Caco-2 (cell line): ENCODE data around the gene DERL2. TPM values are rescaled to one million over a fixed set of nuclear protein-coding genes. Genes with fewer than 3 reads are reported as not detected.

ENCODE experiments used
- BruUV-seq: library from RNA; stranded (reverse); fragments of 400-500 nt; replicated peaks from 2 replicates; lab custom pipeline; 2021; lab: Mats Ljungman, UMichigan
- CTCF ChIA-PET: fragments of 300-600 bp; sonication (Branson Sonifier 250); formaldehyde crosslinking; loops from one replicate; lab custom pipeline; 2022; ENCODE audit warnings: antibody characterized with exemption; lab: Charles Lee
- POLR2A ChIA-PET: fragments of 300-600 bp; sonication (Branson Sonifier 250); formaldehyde crosslinking; loops from one replicate; lab custom pipeline; 2022; ENCODE audit warnings: antibody characterized with exemption; lab: Charles Lee
- DNase-seq, 2 experiments: peaks; one replicate each; pipeline versions ENCODE4 v3.0.0 to v3.0.0-alpha.2; 2020 to 2022
- H3K27me3 ChIP-seq: replicated peaks from 2 replicates; pipeline ENCODE4 v1.6.0; 2011; ENCODE audit warnings: low read length; ENCODE audit not compliant: control insufficient read depth, insufficient read depth
- H3K36me3 ChIP-seq: 2 replicates; pipeline ENCODE4 v1.5.1; 2011; ENCODE audit warnings: low read length; ENCODE audit not compliant: control insufficient read depth, insufficient read depth
- H3K4me1 ChIP-seq: fragments of 250-450 bp; sonication (Bioruptor Pico); 2 replicates; pipeline ENCODE4 v1.5.1; 2020; ENCODE audit warnings: mild to moderate bottlenecking
- H3K4me3 ChIP-seq: 2 replicates; pipeline ENCODE4 v1.5.1; 2011; ENCODE audit warnings: low read depth, mild to moderate bottlenecking, control low read depth, low read length
- H3K9me3 ChIP-seq: fragments of 250-450 bp; sonication (Bioruptor Pico); 2 replicates; pipeline ENCODE4 v1.5.1; 2020; ENCODE audit warnings: mild to moderate bottlenecking, moderate library complexity
- H3K27ac Mint-ChIP-seq: one replicate; pipeline ENCODE4 v1.8.0; 2022; ENCODE audit warnings: mixed read lengths; ENCODE audit not compliant: unreplicated experiment
- H3K27me3 Mint-ChIP-seq: one replicate; pipeline ENCODE4 v1.8.0; 2022; ENCODE audit warnings: mixed read lengths; ENCODE audit not compliant: insufficient read depth, unreplicated experiment
- H3K36me3 Mint-ChIP-seq: one replicate; pipeline ENCODE4 v1.8.0; 2022; ENCODE audit warnings: mild to moderate bottlenecking, mixed read lengths; ENCODE audit not compliant: insufficient read depth, unreplicated experiment
- H3K4me1 Mint-ChIP-seq: one replicate; pipeline ENCODE4 v1.8.0; 2022; ENCODE audit warnings: low read depth, mixed read lengths; ENCODE audit not compliant: unreplicated experiment
- H3K4me3 Mint-ChIP-seq: one replicate; pipeline ENCODE4 v1.8.0; 2022; ENCODE audit warnings: mild to moderate bottlenecking, moderate library complexity, mixed read lengths; ENCODE audit not compliant: unreplicated experiment
- H3K9me3 Mint-ChIP-seq: one replicate; pipeline ENCODE4 v1.8.0; 2022; ENCODE audit warnings: mixed read lengths; ENCODE audit not compliant: unreplicated experiment
- intact Hi-C: fragments of 100-400 bp; cut with micrococcal nuclease; formaldehyde crosslinking; loops from one replicate; pipeline ENCODE4 v1.10.0; 2022; ENCODE audit not compliant: unreplicated experiment
- total RNA-seq: library from RNA; stranded (reverse); gene quantifications from 2 replicates; pipeline ENCODE4 v1.2.3, GENCODE V29; 2022
- TF ChIP-seq, protein P1 (sequence below), 2 experiments: fragments of 200-600 bp in 1 of 2; IDR thresholded peaks; 1 replicate in 1 of 2; 2 replicates in 1 of 2; pipeline versions ENCODE4 v1.5.1 to v1.8.0; 2011 to 2022; ENCODE audit warnings: antibody characterized with exemption in 1 of 2, control low read depth in 1 of 2, inconsistent platforms in 1 of 2, low read depth in 1 of 2, low read length in 1 of 2, mild to moderate bottlenecking in 1 of 2, moderate library complexity in 1 of 2; ENCODE audit not compliant: insufficient read depth in 1 of 2, severe bottlenecking in 1 of 2, unreplicated experiment in 1 of 2

Gene DERL2
- total RNA-seq, 1 experiment from 2014 or later = 34.9 TPM

DNA sequence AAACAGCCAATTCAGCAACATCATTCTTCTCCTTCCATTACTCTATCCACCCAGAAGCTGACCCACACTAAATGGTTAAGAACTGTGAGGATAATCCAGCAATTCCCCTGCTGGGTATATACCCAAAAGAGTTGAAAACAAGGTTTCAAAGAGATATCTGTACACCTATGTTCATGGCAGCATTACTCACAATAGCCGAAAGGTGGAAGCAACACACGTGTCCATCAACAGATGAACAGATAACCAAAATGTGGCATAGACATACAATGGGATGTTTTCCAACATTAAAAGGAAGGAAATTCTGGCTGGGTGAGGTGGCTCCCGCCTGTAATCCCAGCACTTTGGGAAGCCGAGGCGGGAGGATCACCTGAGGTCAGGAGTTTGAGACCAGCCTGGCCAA is 20.3 kb upstream of the DERL2 start:
- POLR2A ChIA-PET = no interaction called here
- BruUV-seq = no TSS peak

DNA sequence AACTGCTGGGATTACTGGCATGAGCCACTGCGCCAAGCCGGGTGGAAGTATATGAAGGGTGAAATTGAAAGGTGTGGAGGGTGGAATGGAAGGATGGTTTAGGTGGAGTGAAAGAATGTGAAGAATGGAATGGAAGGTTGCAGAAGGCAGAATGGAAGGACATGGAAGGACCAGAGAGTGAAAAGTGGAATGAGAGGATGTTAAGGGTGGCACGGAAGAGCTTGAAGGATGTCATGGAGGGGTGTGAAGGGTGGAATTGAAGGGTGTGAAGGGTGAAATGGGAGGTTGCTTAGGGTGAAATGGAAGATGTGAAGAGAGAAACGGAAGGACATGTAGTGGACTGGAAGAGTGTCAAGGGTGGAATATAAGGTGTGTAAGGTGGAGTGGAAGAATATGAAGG is 16.6 kb upstream of the DERL2 start:
- Histone ChIP-seq H3K36me3 (no peaks in the 10 kb centered on the region), H3K4me1 (no peaks in the 10 kb centered on the region), H3K4me3 (no peak overlapping the region), H3K9me3 (no peaks in the 10 kb centered on the region), H3K27me3 (no peaks in the 10 kb centered on the region)
- no peaks in the 10 kb centered on the region for H3K36me3 Mint-ChIP-seq
- ChIA-PET POLR2A (no interaction called here), CTCF (no interaction called here)
- no peaks in the 10 kb centered on the region for H3K9me3 Mint-ChIP-seq
- BruUV-seq = no TSS peak
- intact Hi-C loops = no loop called here
- DNase-seq = no peak
- no peaks in the 10 kb centered on the region for H3K27me3 Mint-ChIP-seq
- no peaks in the 10 kb centered on the region for H3K4me1 Mint-ChIP-seq
- H3K27ac Mint-ChIP-seq = no peak overlapping the region
- H3K4me3 Mint-ChIP-seq = no peak overlapping the region
- TF ChIP-seq, protein P1, sequence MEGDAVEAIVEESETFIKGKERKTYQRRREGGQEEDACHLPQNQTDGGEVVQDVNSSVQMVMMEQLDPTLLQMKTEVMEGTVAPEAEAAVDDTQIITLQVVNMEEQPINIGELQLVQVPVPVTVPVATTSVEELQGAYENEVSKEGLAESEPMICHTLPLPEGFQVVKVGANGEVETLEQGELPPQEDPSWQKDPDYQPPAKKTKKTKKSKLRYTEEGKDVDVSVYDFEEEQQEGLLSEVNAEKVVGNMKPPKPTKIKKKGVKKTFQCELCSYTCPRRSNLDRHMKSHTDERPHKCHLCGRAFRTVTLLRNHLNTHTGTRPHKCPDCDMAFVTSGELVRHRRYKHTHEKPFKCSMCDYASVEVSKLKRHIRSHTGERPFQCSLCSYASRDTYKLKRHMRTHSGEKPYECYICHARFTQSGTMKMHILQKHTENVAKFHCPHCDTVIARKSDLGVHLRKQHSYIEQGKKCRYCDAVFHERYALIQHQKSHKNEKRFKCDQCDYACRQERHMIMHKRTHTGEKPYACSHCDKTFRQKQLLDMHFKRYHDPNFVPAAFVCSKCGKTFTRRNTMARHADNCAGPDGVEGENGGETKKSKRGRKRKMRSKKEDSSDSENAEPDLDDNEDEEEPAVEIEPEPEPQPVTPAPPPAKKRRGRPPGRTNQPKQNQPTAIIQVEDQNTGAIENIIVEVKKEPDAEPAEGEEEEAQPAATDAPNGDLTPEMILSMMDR (IDR thresholded peaks at IDR 0.05; ENCODE audit: insufficient read depth in 1 of 2, low read depth in 1 of 2, low read length in 1 of 2, severe bottlenecking in 1 of 2, unreplicated experiment in 1 of 2) = no peak

More for the DNA sequence above, 20.3 kb upstream of the DERL2 start:
- intact Hi-C loops = no loop called here
- CTCF ChIA-PET = no interaction called here
- no peaks in the 10 kb centered on the region for H3K9me3 Mint-ChIP-seq
- Histone ChIP-seq H3K4me3 (no peak overlapping the region), H3K9me3 (no peaks in the 10 kb centered on the region), H3K4me1 (no peaks in the 10 kb centered on the region), H3K27me3 (no peaks in the 10 kb centered on the region), H3K36me3 (no peaks in the 10 kb centered on the region)
- H3K4me3 Mint-ChIP-seq = no peak overlapping the region
- H3K36me3 Mint-ChIP-seq = no peaks in the 10 kb centered on the region
- no peaks in the 10 kb centered on the region for H3K4me1 Mint-ChIP-seq
- TF ChIP-seq, protein P1 (IDR thresholded peaks at IDR 0.05; ENCODE audit: insufficient read depth in 1 of 2, low read depth in 1 of 2, low read length in 1 of 2, severe bottlenecking in 1 of 2, unreplicated experiment in 1 of 2) = no peak
- no peaks in the 10 kb centered on the region for H3K27me3 Mint-ChIP-seq
- no peak for DNase-seq
- no peak overlapping the region for H3K27ac Mint-ChIP-seq

DNA sequence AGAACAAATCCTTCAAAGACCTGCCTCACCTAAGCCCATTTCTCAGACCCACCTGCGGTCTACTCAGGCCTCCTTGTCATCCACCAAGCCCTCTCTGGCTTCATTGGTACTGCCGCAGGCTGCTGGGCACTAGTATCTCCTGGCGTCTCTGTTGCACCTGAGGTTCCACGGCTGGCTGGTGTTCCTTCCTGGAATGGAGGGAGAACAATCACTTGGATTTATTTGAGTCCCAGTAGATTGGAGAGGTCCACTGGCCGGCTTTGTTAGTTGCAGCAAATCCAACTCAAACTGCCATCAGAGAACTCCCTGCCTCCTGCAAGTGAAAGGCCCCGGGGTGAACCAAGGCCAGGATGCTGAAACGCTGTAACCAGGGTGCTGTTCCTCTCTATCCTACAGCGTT is 15.7 kb upstream of the DERL2 start:
- Histone ChIP-seq H3K27me3 (no peaks in the 10 kb centered on the region), H3K36me3 (no peaks in the 10 kb centered on the region), H3K4me3 (no peak overlapping the region), H3K9me3 (no peaks in the 10 kb centered on the region), H3K4me1 (no peaks in the 10 kb centered on the region)
- intact Hi-C loops = no loop called here
- ChIA-PET CTCF (no interaction called here), POLR2A (no interaction called here)
- no TSS peak for BruUV-seq
- TF ChIP-seq, protein P1 (IDR thresholded peaks at IDR 0.05; ENCODE audit: insufficient read depth in 1 of 2, low read depth in 1 of 2, low read length in 1 of 2, severe bottlenecking in 1 of 2, unreplicated experiment in 1 of 2) = no peak
- Mint-ChIP-seq H3K9me3 (no peaks in the 10 kb centered on the region), H3K4me3 (no peak overlapping the region), H3K27ac (no peak overlapping the region), H3K36me3 (no peaks in the 10 kb centered on the region), H3K4me1 (no peaks in the 10 kb centered on the region), H3K27me3 (no peaks in the 10 kb centered on the region)
- DNase-seq = no peak
